ENCODE data around the gene SLC6A13. TPM values are rescaled to one million over a fixed set of nuclear protein-coding genes. Genes with fewer than 3 reads are reported as not detected.

The SLC6A13 gene
- total RNA-seq, 1 experiment from 2014 or later = not detected

- Histone ChIP-seq H4K91ac (ENCODE audit: insufficient read length, low read depth, low read length) (no peak overlapping the region), H2BK120ac (ENCODE audit: low read depth, low read length, poor library complexity, severe bottlenecking) (no peak overlapping the region), H2BK20ac (ENCODE audit: low read depth, low read length, poor library complexity, severe bottlenecking) (no peak overlapping the region), H3K79me2 (ENCODE audit: insufficient read depth, low read length) (no peaks in the 10 kb centered on the region), H4K5ac (ENCODE audit: insufficient read length, low read depth, low read length) (no peak overlapping the region), H2AK5ac (ENCODE audit: insufficient read length, low read length) (no peak overlapping the region), H4K8ac (replicated peaks; ENCODE audit: insufficient read length, low read depth, low read length) (no peak overlapping the region), H3K4me1 (ENCODE audit: insufficient read depth, low read length) (no peaks in the 10 kb centered on the region), H3K56ac (ENCODE audit: insufficient read length, low read depth, low read length) (no peak overlapping the region), H3K14ac (ENCODE audit: insufficient read depth, low read length) (no peak overlapping the region), H3T11ph (ENCODE audit: low read length) (no peak overlapping the region), H3K9me3 (ENCODE audit: control insufficient read depth, low read depth, low read length) (peaks cover 8% of the 10 kb centered on the region), H3K4ac (ENCODE audit: low read depth, low read length) (no peak overlapping the region), H3K18ac (ENCODE audit: insufficient read length, low read depth, low read length) (no peak overlapping the region), H3K27me3 (ENCODE audit: insufficient read depth, low read length) (no peaks in the 10 kb centered on the region), H3K23me2 (ENCODE audit: insufficient read length, low read depth, low read length, poor library complexity, severe bottlenecking) (peaks cover 2% of the 10 kb centered on the region), H3K9ac (ENCODE audit: extremely low read depth, insufficient read length, low read length) (no peak overlapping the region), H3K27ac (ENCODE audit: insufficient read length, low read depth, low read length) (no peak overlapping the region), H3K4me2 (ENCODE audit: insufficient read depth, insufficient read length, low read length) (no peak overlapping the region), H3K79me1 (ENCODE audit: insufficient read depth, low read depth, low read length, poor library complexity, severe bottlenecking) (no peaks in the 10 kb centered on the region), H2BK12ac (ENCODE audit: insufficient read length, low read depth, low read length) (no peak overlapping the region), H4K20me1 (ENCODE audit: control insufficient read depth, insufficient read depth, insufficient read length) (no peaks in the 10 kb centered on the region), H2AFZ (ENCODE audit: low read length) (no peak overlapping the region), H2BK15ac (ENCODE audit: low read depth, low read length) (no peak overlapping the region), H2BK5ac (ENCODE audit: insufficient read length, low read length) (no peak overlapping the region), H3K23ac (ENCODE audit: insufficient read length, low read depth, low read length) (no peak overlapping the region)
- Mint-ChIP-seq H3K9me3 (peaks cover 22 to 23% of the 10 kb centered on the region in 2 experiments), H3K4me1 (peaks cover 10 to 33% of the 10 kb centered on the region in 2 experiments), H3K36me3 (ENCODE audit: insufficient read depth in 1 of 3, low read depth in 3 of 3) (peaks cover 3 to 17% (median 13%) of the 10 kb centered on the region in 3 experiments; a peak in 6 of 7 replicates), H3K4me3 (no peak overlapping the region), H3K27me3 (ENCODE audit: low read depth) (peaks cover 9% of the 10 kb centered on the region), H3K27ac (no peak overlapping the region; a peak in 1 of 7 replicates)
- no CpG with 5 or more reads among the region's 3 CpGs for WGBS (ENCODE audit: extremely low coverage, insufficient read length, low lambda C conversion rate)
- TF ChIP-seq CTCF (conservative IDR thresholded peaks at IDR 0.05) = no peak
- DNase-seq = no peak
Measured at GRCh38 chr12:233615-233968, 29.0 kb downstream of the SLC6A13 start.

All from H9 (cell line).